Measurements from ENCODE around the gene ZNF844. TPM values are rescaled to one million over a fixed set of nuclear protein-coding genes. Genes with fewer than 3 reads are reported as not detected.

ZNF844 gene
- total RNA-seq, 1 experiment from 2014 or later = not detected

GRCh38 chr19:12015015-12015752 is 49.3 kb upstream of the ZNF844 start:
- no peaks in the 10 kb centered on the region for H3K79me2 ChIP-seq (ENCODE audit: insufficient read depth, low read length)
- no peak overlapping the region for H3K4me3 ChIP-seq (replicated peaks in 1 of 2; ENCODE audit: low read depth in 1 of 2, low read length in 2 of 2)
- H3K9me2 ChIP-seq (ENCODE audit: insufficient read depth) = no peaks in the 10 kb centered on the region
- CTCF ChIA-PET = no interaction called here
- H3K9me3 ChIP-seq (ENCODE audit: control insufficient read depth in 1 of 2, insufficient read depth in 1 of 2, low read depth in 1 of 2, low read length in 2 of 2) = peaks cover 25 to 29% of the 10 kb centered on the region in 2 experiments; a peak in 2 of 4 replicates
- DNase-seq (ENCODE audit: low read depth, low spot score) (no peak), ATAC-seq (no peak)
- H3K27me3 ChIP-seq (ENCODE audit: insufficient read depth, low read length) = no peaks in the 10 kb centered on the region
- H3K9ac ChIP-seq (ENCODE audit: low read length) = no peak overlapping the region
- H2AFZ ChIP-seq (ENCODE audit: low read depth, low read length, poor library complexity, severe bottlenecking) = no peak overlapping the region
- H3K27ac ChIP-seq (ENCODE audit: low read depth, low read length) = no peak overlapping the region
- H3K4me2 ChIP-seq (ENCODE audit: low read length) = no peak overlapping the region
- H3K4me1 ChIP-seq (ENCODE audit: control insufficient read depth in 1 of 2, insufficient read depth in 2 of 2, low read length in 2 of 2) = no peaks in the 10 kb centered on the region
- H3K36me3 ChIP-seq (ENCODE audit: control insufficient read depth in 1 of 2, insufficient read depth in 2 of 2, low read length in 2 of 2) = no peaks in the 10 kb centered on the region
- intact Hi-C loops (cut with micrococcal nuclease) = no loop called here
- H4K20me1 ChIP-seq (ENCODE audit: insufficient read depth) = no peaks in the 10 kb centered on the region
- no peak for TF ChIP-seq JUND (IDR thresholded peaks at IDR 0.05)
- peak; percentile 61 for TF ChIP-seq ZNF274 (IDR thresholded peaks at IDR 0.05; ENCODE audit: low read depth, low read length)
- POLR2A ChIA-PET = no interaction called here
- BruUV-seq (replicated peaks) = no TSS peak
- RAD21 ChIA-PET (ENCODE audit: low non-redundant PET in 1 of 2, low total read pairs in 2 of 2, uncharacterized antibody in 2 of 2, unreplicated experiment in 2 of 2) = no interaction called here

GRCh38 chr19:12015753-12016116 is 48.8 kb upstream of the ZNF844 start:
- CTCF ChIA-PET = no interaction called here
- Histone ChIP-seq H3K9ac (ENCODE audit: low read length) (no peak overlapping the region), H3K27ac (ENCODE audit: low read depth, low read length) (no peak overlapping the region), H3K27me3 (ENCODE audit: insufficient read depth, low read length) (no peaks in the 10 kb centered on the region), H3K9me3 (ENCODE audit: control insufficient read depth in 1 of 2, insufficient read depth in 1 of 2, low read depth in 1 of 2, low read length in 2 of 2) (peaks cover 25 to 29% of the 10 kb centered on the region in 2 experiments; a peak in 2 of 4 replicates), H3K4me1 (ENCODE audit: control insufficient read depth in 1 of 2, insufficient read depth in 2 of 2, low read length in 2 of 2) (no peaks in the 10 kb centered on the region), H3K9me2 (ENCODE audit: insufficient read depth) (no peaks in the 10 kb centered on the region), H2AFZ (ENCODE audit: low read depth, low read length, poor library complexity, severe bottlenecking) (no peak overlapping the region), H3K4me2 (ENCODE audit: low read length) (no peak overlapping the region), H3K79me2 (ENCODE audit: insufficient read depth, low read length) (no peaks in the 10 kb centered on the region), H3K4me3 (replicated peaks in 1 of 2; ENCODE audit: low read depth in 1 of 2, low read length in 2 of 2) (no peak overlapping the region), H3K36me3 (ENCODE audit: control insufficient read depth in 1 of 2, insufficient read depth in 2 of 2, low read length in 2 of 2) (no peaks in the 10 kb centered on the region), H4K20me1 (ENCODE audit: insufficient read depth) (no peaks in the 10 kb centered on the region)
- RAD21 ChIA-PET (ENCODE audit: low non-redundant PET in 1 of 2, low total read pairs in 2 of 2, uncharacterized antibody in 2 of 2, unreplicated experiment in 2 of 2) = no interaction called here
- intact Hi-C loops (cut with micrococcal nuclease) = no loop called here
- TF ChIP-seq ZBTB33 (IDR thresholded peaks at IDR 0.05; ENCODE audit: extremely low read depth, insufficient replicate concordance, low read length) = no peak
- no peak for TF ChIP-seq FOSL1 (IDR thresholded peaks at IDR 0.05; ENCODE audit: low read depth)
- TF ChIP-seq CBX3 (IDR thresholded peaks at IDR 0.05; ENCODE audit: low read depth) = no peak
- no peak for TF ChIP-seq EZH2phosphoT487 (IDR thresholded peaks at IDR 0.05; ENCODE audit: borderline replicate concordance)
- TF ChIP-seq SP1 (IDR thresholded peaks at IDR 0.05; ENCODE audit: low read depth) = no peak
- no TSS peak for BruUV-seq (replicated peaks)
- ATAC-seq (no peak), DNase-seq (ENCODE audit: low read depth, low spot score) (no peak)
- POLR2A ChIA-PET = no interaction called here
